NCI-H2171 (cell line): ENCODE results near the gene ITSN2.
A peak's percentile ranks its signal among the peaks of the same experiment; 100 is the strongest.
"Not testable (repeated sequence)": the region's sequence is repeated elsewhere in the genome, so short reads cannot be mapped to it uniquely, and the experiment has no call there.

ENCODE experiments used
- DNase-seq: peaks from one replicate; lab custom pipeline; 2025; lab: John Stamatoyannopoulos, UW

Gene ITSN2

DNA sequence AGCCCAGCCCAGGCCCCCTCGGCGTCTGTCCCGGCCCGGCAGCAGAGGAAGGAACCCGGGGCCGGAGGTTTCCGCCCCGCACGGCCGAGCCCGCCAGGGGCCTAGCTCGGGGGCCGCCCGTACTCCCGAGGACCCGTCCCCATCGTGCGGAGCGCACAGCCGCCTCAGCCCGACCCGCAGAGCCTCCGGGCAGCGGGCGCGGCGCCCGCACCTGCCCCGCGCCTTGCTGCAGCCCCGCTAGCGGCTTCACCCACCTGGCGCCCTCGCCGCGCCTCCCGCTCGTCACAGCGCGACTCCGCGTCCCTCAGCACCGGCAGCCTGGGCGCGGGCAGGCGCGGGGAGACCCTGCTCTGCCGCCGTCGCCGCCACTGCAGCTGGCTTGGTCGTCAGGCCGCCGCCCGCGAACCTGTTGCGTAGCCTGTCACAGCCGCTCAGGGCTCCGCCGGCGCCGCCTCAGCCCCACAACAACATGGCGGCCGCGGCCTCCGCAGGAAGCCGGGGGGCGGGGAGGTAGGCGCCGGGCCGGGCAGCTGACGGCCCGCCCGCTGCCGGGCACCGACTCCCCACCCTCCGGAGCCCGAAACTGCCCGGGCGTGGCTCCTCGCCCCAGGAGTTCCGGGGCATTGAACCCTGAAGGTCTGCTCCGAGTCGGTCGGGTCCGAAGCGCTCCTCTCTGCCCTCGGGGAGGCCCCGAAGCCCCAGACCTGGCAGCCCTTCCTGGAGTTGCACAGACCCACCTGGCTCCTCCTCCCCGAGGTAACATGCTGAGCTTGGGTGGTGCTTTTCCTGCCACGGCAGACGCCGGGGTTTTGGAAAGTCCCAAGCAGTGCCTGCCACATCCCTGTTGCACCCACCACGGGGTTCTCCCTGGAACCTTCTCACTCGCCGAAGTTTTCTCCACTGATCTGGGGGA is at the start of gene ITSN2:
TSS of gene ITSN2 (minus strand) at position 487 of the 913 bp plus-strand sequence. CDS start 32,454 bp downstream, outside the sequence.
- DNase-seq: peak; percentile 77

DNA sequence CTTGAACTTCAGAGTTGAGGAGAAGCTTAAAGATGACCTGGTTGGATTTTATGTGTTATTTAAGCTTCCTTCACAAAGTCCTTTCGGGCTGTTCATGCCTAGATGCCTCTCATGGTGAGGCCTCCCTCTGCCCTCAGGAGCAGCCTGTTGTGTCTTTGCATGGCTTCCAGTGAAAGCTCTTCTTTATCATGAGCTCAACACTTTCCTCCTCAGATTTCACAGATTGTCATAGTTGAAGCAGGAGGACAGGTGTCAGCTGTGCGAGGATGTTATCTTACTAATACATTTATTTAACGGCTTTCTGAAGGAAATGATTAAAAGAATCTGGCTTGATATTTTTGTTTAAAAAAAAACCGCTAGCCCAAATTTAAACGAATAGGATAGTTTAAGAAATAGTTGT is 48.8 kb upstream of the ITSN2 start:
- no peak for DNase-seq

DNA sequence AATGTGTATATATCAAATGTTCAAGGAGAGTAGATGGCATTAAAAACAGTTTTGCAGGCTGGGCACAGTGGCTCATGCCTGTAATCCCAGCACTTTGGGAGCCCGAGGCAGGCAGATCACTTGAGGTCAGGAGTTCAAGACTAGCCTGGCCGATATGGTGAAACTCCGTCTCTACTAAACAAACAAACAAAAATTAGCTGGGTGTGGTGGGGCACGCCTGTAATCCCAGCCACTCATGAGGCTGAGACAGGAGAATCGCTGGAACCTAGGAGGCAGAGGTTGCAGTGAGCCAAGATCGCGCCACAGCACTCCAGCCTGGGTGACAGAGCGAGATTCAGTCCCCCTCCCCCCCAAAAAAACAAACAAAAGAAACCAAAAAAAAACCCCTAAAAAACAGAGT is 48.4 kb upstream of the ITSN2 start:
- not testable (repeated sequence) for DNase-seq

DNA sequence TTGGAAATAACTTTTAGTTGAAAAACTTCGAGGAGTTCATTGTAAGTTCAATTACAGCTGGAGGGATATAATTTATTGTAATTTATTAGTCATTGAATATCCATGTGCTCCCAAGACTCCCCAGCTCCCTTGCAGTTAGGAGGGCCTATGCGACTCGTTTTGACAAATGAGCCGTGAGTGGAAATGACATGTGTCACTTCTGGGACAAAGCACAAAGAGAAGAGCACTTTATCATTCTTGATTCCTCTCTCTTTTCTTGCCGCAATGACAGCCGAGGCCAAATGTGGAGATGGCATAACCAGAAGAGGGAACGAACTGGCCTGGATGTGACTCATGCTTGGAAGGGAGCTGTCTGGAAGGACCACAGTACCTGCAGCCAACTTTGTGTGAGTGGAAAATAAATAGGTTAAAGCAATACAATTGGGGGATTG is 44.2 kb upstream of the ITSN2 start:
- no peak for DNase-seq

DNA sequence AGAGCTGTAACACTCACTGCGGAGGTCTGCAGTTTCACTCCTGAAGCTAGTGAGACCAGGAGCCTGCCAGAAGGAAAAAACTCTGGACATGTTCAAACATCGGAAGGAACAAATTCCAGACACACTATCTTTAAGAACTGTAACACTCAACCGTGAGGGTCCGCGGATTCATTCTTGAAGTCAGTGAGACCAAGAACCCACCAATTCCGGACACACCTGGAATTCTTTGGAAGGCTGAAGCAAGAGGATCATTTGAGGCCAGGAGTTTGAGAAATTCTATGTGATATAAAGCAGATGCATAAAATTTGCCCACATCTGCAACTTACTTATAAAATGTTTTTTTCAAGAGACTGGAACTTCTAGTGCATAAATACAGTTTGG is 43.5 kb upstream of the ITSN2 start:
- DNase-seq: no peak

DNA sequence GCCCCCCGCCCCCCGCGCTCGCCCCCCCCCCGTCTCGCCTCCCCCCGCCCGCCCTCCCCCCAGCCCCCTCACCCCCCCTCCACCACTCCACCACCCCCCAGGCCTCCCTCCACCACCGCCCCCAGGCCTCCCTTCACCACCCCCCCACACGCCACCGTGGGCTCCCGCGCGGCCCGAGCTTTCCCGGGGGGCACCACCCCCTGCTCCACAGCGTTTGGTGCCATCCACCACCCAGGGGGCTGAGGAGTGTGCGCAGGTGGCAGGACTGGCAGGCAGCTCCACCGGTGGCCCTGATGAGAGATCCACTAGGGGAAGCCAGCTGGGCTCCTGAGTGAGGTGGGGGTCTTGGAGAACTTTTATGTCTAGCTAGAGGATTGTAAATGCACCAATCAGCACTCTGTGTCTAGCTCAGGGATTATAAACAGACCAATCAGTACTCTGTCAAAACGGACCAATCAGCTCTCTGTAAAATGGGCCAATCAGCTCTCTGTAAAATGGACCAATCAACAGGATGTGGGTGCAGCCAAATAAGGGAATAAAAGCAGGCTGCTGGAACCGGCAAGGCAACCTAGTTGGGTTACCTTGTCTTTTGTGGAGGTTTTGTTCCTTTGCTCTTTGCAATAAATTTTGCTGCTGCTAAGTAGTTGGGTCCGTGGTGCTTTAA is 43.0 kb upstream of the ITSN2 start:
- no peak for DNase-seq

DNA sequence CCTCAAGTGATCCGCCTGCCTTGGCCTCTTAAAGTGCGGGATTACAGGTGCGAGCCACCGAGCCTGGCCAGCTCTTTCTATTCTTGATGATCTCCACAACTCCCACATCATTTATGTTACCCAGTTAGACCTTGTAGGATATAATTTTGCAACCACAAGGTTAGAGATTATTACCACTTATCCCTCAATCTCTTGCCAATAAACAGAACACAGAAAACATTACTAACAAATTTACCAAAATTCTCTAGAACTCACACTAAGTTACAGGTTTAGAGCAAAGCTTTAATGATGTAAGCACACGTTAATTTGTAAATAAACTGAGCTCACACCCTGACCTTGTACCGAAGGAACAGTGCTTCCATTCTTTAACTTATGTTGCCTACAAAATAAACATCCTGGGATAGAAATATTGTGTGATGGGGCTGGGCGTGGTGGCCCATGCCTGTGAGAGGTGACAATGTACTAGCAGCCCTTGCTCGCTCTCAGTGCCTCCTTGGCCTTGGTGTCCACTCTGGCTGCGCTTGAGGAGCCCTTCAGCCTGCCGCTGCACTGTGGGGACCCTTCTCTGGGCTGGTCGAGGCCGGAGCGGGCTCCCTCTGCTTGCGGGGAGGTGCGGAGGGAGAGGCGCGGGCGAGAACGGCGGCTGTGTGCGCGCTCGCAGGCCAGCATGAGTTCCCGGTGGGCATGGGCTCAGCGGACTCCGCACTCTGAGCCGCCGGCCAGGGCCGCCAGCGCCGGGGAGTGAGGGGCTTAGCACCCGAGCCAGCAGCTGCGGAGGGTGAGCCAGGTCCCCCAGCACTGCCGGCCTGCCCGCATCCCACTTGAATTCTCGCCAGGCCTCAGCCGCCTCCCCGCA is 42.1 kb upstream of the ITSN2 start:
- no peak for DNase-seq

DNA sequence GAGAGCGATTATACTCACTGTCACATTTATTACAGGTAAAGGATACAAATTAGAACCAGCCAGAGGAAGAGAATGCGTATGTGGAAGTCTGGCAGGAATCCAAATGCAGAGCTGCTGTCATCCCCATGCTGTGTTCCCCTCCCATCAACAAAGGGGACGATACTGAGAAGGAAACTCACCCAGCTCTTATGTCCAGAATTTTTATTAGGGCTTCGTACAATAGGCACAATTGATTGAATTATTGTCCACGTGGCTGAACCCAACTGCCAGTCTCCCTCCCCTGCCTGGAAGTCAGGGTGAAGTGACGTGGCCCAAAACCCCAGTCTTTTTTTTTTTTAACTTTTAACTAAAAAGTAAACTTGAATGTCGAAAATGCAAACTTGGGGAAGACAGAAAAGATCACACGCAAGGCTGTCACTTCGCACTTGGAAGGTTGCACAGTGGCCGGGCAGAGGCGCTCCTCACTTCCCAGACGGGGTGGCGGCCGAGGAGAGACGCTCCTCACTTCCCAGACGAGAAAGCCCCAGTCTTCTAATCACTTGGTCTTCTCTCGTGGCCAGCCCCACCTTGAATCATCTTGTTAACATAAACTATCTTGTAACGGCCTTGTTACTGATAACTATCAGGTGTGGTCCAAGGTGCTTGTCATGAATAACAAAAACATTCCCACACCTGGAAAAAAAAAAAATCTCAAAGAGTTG is 40.0 kb upstream of the ITSN2 start:
- no peak for DNase-seq

DNA sequence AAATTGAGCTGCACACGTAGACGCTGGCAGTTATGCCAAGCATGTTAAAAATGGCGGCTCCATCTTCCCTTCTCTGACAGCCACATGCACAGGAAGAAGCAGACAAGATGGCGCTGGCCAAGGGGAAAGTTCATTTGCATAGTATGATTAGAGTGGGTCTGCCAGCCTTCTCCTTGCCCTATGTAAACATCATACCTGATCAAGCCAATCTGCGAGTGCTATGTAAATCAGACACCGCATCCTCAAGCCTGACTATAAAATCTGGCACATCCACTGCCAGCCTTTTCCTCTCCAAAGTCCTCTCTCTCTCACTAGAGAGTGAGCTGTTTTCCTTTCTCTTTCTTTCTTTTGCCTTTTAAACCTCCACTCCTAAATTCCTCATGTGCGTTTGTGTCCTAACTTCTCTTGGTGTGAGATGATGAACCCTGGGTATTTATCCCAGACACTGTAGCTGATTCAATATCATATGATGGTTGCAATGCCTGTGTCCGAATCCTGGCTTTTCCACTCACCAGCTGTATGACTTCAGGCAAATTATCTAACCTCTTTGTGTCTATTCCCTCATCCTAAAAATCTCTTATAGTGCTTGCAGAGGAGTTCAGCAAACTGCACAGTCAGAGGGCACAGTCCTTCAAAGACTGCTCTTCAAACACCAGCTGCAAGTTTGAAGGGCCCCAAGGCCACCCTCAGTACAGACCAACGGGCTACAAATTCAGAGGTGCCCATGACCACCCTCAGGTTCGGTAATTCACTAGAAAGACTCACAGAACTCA is 39.3 kb upstream of the ITSN2 start:
- no peak for DNase-seq

DNA sequence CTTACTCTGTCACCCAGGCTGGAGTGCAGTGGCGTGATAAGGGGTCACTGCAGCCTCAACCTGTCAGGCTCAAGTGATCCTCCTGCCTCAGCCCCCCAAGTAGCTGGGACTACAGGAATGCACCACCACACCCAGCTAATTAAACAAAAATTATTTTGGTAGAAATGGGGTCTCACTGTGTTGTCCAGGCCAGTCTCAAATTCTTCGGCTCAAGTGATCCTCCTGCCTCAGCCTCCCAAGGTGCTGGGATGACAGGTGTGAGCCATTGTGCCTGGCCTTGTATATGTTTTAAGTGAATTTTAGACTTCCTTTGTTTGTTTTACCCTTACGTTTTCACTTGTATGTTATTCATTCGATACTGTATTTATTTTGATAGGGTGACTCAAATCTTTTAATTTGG is 34.7 kb upstream of the ITSN2 start:
- DNase-seq: no peak

DNA sequence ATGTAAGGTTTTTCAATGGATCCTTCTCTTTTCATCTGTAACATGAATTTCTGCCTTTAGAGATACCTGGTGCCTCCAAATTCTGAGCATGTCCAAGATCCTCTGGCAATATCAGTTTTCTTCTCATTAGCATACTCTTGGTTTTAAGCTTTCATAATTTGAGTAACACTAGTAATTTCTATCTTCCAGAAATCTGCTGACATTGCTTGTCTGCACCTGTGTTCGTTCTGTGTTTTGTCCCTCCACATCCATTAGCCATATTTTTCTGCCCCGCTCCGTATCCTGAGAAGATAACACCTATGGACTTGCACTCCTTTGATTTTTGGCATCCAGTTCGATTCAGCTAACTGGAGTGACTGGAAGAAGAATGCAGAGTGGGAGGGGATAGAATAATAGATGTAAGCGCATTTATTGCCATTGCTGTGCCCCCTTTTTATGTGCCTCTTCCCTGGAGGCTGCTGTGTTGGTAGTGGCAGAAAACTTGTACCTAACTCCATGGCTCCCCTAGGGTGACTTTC is 32.3 kb upstream of the ITSN2 start:
- DNase-seq: no peak

DNA sequence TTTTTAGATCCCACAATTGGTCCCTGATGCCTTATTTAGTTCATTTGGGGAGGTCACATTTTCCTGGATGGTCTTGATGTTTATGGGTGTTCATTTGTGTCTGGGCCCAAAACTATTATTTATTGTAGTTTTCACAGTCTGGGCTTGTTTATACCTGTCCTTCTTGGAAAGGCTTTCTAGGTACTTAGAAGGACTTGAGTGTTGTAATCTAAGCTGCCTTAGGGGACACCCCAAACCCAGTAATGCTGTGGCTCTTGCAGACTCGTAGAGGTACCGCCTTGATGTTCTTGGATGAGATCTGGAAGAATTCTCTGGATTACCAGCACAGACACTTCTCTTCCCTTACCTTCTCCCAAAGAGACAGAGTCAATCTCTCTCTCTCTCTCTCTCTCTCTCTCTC is 25.0 kb upstream of the ITSN2 start:
- no peak for DNase-seq

DNA sequence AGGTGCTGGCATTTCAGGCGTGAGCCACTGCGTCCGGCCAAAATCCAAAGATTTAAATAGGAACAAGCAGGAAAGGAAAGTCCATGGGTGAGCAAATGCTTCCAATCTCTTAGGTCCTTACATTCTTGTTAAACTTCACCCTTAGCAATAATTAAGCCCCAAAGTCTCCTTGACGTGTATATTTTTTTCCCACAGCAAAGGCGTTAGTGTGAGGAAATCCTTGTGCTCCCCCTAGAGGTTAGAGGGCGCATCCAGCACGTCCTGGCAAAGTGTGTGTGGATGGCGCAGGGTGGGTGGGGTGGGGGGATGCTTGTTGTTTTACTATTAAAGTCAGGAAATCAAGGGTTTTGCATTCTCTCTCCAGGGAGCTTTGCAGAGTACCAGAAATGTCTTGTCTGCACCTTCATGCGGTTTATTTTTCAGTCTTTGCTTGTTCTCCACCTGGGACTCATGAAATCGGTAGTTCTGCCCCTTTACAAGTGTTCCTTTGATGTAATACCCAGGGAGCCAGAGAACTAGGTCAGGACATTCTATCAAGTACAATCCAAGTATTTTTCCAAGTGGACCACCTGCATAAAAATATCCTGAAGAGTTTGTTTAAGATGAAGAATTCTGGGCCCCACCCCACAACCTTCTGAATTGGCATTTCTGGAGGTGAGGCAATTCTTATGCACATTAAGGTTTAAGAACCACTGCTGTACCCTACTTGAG is 22.2 kb upstream of the ITSN2 start:
- peak; percentile 75 for DNase-seq

DNA sequence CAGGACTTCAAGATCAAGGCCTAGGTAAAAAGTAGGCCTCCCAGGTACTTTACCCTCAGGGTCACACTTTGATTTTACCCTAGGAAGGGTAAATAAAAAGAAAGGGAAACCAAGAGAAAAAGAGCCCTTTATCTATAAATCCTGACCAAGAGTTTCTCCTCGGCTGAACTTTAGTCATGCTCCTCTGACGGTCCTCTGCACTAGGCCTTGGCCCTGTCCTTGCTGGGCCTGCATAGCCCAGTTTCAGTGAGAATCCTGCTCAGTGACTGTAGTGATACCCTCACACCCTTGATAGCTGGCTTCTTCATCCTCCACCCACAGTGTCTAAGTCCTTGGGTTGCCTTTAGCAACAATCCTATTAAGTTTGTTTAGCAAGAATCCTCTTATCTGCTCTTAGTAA is 20.5 kb upstream of the ITSN2 start:
- DNase-seq: no peak

DNA sequence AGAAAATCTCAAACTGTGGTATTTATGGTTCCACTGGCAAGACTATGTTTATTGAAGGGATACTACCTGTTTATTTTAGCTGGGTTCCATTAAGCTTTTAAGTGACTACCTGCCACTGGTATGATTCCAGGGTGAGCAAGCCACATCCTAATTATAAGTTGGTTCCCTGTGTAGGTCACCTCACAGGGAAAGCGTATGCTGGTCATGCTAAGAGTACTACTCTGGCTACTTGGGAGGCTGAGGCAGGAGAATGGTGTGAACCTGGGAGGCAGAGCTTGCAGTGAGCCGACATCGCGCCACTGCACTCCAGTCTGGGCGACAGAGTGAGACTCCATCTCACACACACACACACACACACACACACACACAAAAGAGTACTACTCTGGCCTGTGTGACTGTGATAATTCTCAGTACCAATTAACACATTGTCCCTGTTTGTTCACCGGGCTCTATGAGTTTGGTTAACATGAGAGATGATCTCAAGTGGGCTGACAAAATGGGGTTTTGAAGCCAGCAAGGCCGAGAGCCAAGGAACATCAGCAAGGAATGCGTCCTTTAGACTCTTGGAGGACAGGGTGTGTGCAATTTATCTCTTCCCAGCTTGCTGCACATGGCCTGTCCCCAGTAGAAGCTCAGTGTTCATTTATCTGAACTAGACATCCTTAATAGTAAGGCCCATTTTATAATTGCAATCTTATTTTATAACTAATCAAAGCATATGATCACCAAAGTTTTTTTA is 15.2 kb upstream of the ITSN2 start:
- DNase-seq: no peak

DNA sequence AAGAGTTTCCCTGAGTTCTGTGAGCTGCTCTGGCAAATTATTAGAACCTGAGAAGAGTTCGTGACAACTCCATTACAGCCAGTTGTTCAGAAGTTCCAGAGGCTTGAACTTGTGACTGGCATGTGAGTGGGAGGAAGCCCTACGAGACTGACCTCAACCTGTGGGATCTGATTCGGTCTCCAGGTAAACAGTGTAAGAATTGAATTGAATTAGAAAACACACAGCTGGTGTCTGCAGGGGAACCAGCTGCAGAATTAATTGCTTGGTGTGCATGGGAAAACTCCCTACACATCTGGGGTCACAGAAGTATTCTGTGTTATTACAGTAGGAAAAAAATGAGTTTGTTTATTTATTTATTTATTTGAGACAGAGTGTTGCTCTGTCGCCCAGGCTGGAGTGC is 14.0 kb upstream of the ITSN2 start:
- peak; percentile 6 for DNase-seq

DNA sequence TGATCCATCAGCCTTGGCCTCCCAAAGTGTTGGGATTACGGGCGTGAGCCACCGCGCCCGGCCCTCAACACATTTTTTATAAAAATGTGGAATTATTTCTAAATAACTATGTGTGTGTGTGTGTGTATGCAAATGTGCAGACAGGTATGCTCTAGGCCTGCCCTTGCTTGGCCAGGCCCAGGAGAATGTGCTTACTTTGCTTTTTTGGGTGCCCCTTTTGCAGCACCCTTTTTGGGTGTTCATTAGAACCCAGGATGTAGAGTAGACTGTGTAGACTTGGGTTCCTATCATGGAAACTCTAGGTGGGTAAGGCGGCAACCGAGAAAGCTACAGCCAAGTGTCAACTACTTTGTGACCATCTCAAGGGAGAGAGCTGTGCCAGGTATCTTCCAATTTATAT is 11.7 kb upstream of the ITSN2 start:
- no peak for DNase-seq

DNA sequence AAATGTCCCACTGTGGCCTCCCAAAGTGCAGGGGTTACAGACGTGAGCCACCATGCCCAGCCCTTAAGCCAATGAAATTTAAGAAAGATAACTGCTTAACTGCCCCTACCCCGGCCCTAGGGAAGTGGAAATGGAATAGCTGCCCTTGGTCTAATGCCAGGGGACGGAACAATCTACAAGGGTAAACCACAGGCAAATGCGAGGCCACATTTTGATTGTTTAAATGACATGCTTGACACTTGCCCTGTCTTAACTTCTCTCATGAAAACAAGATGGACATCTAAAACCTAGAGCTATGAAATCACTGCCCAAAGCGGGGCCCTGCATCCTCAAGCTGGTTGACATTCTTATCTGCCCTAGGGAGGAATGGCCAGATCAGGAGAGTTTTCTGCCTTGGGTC is 5.5 kb upstream of the ITSN2 start:
- no peak for DNase-seq

DNA sequence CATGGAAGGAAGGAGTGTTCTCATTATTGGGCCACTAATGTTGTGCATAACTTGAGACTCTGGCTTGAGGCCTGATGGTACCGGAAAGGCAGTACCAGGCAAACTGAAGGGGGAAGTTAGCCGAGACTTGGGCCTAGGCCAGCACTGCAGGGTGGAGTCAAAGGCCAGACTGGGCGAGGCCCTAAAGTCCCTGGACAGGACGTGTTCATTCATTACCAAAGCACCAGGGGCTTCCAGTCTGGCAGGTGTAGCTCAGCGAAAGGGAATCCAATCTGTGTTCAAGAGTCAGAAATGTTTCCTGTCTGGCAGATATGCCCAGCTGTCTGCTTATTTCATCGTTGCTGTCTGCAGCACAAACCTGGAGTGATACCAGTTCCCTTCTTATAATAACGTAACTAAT is 4.7 kb upstream of the ITSN2 start:
- DNase-seq: peak; percentile 67

DNA sequence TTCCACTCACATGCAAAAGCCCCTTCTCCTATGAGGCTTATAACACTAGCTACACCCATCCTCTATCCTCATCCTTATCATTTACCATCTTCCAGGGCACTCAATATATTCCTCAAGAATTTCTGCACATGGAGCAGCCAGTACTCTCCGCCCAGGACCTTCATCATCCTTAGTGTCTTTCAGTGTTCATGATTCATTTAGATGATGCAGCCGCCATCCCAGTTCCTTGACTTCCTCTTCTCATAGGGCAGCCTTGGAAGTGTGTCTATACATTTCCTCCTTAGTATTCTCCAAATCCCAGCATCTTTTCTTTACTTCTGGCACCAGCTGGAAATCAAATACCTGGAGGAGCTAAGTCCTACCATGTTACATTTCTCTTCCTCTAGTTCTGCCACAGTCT is 3.0 kb upstream of the ITSN2 start:
- DNase-seq: no peak
